OCI-LY7 (cell line): Measurements from ENCODE around the gene GNAQ. TPM values are rescaled to one million over a fixed set of nuclear protein-coding genes. Genes with fewer than 3 reads are reported as not detected.

Source experiments
- BruUV-seq: library from RNA; stranded (reverse); fragments of 400-500 nt; replicated peaks from 2 replicates; lab custom pipeline; 2021; lab: Mats Ljungman, UMichigan
- CTCF ChIA-PET: fragments of 300-600 bp; sonication (Branson Sonifier 250); formaldehyde crosslinking; loops from one replicate; lab custom pipeline; 2022; ENCODE audit warnings: antibody characterized with exemption; ENCODE audit not compliant: unreplicated experiment; lab: Charles Lee
- POLR2A ChIA-PET: fragments of 300-600 bp; sonication (Branson Sonifier 250); formaldehyde crosslinking; loops from one replicate; lab custom pipeline; 2022; ENCODE audit warnings: antibody characterized with exemption; lab: Charles Lee
- DNase-seq: peaks from one replicate; pipeline ENCODE4 v3.0.0-alpha.2; 2015; ENCODE audit warnings: low spot score
- H2AFZ ChIP-seq: fragments of 200-600 bp; sonication (generic), shearing (Covaris generic); 2 replicates; pipeline ENCODE4 v1.6.1; 2014; ENCODE audit warnings: mild to moderate bottlenecking, antibody characterized with exemption, low read length, moderate library complexity
- H3K27ac ChIP-seq: fragments of 200-600 bp; sonication (generic); 2 replicates; pipeline ENCODE4 v1.5.1; 2014; ENCODE audit warnings: mixed run types, low read depth, mild to moderate bottlenecking, moderate library complexity, low read length, inconsistent platforms; ENCODE audit not compliant: poor library complexity, severe bottlenecking
- H3K36me3 ChIP-seq: fragments of 200-600 bp; sonication (generic); 2 replicates; pipeline ENCODE4 v1.6.1; 2014; ENCODE audit warnings: mild to moderate bottlenecking, antibody characterized with exemption, low read length, moderate library complexity, mixed read lengths; ENCODE audit not compliant: insufficient read depth
- H3K4me1 ChIP-seq: fragments of 200-600 bp; sonication (generic); 2 replicates; pipeline ENCODE4 v1.5.1; 2014; ENCODE audit warnings: mild to moderate bottlenecking, low read length; ENCODE audit not compliant: insufficient read depth, poor library complexity, severe bottlenecking
- H3K4me2 ChIP-seq: fragments of 200-600 bp; sonication (generic); 2 replicates; pipeline ENCODE4 v1.6.1; 2014; ENCODE audit warnings: mild to moderate bottlenecking, low read length
- H3K4me3 ChIP-seq: fragments of 200-600 bp; sonication (generic); 2 replicates; pipeline ENCODE4 v1.5.1; 2014; ENCODE audit warnings: mild to moderate bottlenecking, low read depth, low read length; ENCODE audit not compliant: poor library complexity, severe bottlenecking
- H3K79me2 ChIP-seq: fragments of 200-600 bp; sonication (generic); 2 replicates; pipeline ENCODE4 v1.6.1; 2016; ENCODE audit warnings: low read depth, mild to moderate bottlenecking, low read length, moderate library complexity, mixed read lengths; ENCODE audit not compliant: insufficient read depth
- H3K9me2 ChIP-seq: fragments of 200-600 bp; sonication (generic); 2 replicates; pipeline ENCODE4 v1.6.1; 2016; ENCODE audit warnings: mild to moderate bottlenecking, low read length, mixed read lengths; ENCODE audit not compliant: insufficient read depth
- H3K9me3 ChIP-seq: fragments of 200-600 bp; sonication (generic); 2 replicates; pipeline ENCODE4 v1.6.1; 2014; ENCODE audit warnings: mild to moderate bottlenecking, mixed run types, low read length, mixed read lengths
- H4K20me1 ChIP-seq: fragments of 200-600 bp; sonication (generic); 2 replicates; pipeline ENCODE4 v1.6.1; 2014; ENCODE audit warnings: mild to moderate bottlenecking, antibody characterized with exemption, low read length, moderate library complexity, mixed read lengths; ENCODE audit not compliant: insufficient read depth
- CTCF ChIP-seq: fragments of 200-600 bp; sonication (generic); conservative IDR thresholded peaks from 2 replicates; pipeline ENCODE4 v1.5.1; 2014; ENCODE audit warnings: mild to moderate bottlenecking, antibody characterized with exemption, low read length, moderate library complexity, mixed read lengths
- EZH2phosphoT487 ChIP-seq: fragments of 200-600 bp; sonication (generic); IDR thresholded peaks from 2 replicates; pipeline ENCODE4 v1.6.1; 2018; ENCODE audit warnings: low read depth, borderline replicate concordance, mild to moderate bottlenecking, mixed run types, antibody characterized with exemption, low read length, moderate library complexity, mixed read lengths
- intact Hi-C: fragments of 100-400 bp; cut with micrococcal nuclease; formaldehyde crosslinking; loops from one replicate; pipeline ENCODE4 v1.10.0; 2022; ENCODE audit not compliant: unreplicated experiment
- total RNA-seq, 2 experiments: library from RNA; depleted of rRNA in 1 of 2; stranded (reverse); fragments of >200 nt in 1 of 2; shearing (Covaris generic) in 1 of 2; gene quantifications; 2 replicates each; pipeline ENCODE4 v1.2.3, GENCODE V29; 2014 to 2022

The GNAQ gene
- total RNA-seq, 2 experiments from 2014 or later, result not detected

GRCh38 chr9:77877976-77878375 lies 153.6 kb downstream of the GNAQ start:
- Histone ChIP-seq H4K20me1 (no peaks in the 10 kb centered on the region), H3K9me3 (no peaks in the 10 kb centered on the region), H3K4me1 (no peaks in the 10 kb centered on the region), H3K4me3 (no peak overlapping the region), H3K79me2 (no peaks in the 10 kb centered on the region; the same call in 1 of the 2 replicates), H3K9me2 (no peaks in the 10 kb centered on the region), H3K36me3 (no peaks in the 10 kb centered on the region), H3K4me2 (no peak overlapping the region), H3K27ac (no peak overlapping the region), H2AFZ (no peak overlapping the region)
- DNase-seq, result no peak
- POLR2A ChIA-PET, result no interaction called here
- BruUV-seq, result no TSS peak
- intact Hi-C loops, result no loop called here
- CTCF ChIA-PET, result no interaction called here
- no peak for TF ChIP-seq EZH2phosphoT487
- TF ChIP-seq CTCF, result no peak

DNA sequence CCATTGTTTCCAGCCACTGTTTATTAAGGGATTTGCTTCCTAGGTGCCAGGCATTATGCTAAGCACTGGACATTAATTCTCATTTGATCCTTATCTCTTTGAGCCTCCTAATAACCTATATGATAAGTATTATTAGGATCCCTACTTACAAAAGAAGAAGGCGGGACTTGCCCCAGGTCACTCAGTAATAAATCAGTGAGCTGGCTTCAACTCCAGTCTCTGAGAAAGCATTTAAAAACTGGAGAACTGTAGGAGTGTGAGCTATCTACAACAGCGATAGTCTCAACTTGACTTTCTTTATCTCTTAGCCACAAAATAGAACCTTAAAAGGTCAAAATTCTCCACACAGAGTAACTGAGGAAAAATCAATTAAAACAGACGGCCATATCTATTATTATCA lies 155.0 kb downstream of the GNAQ start:
- H3K9me2 ChIP-seq, result no peaks in the 10 kb centered on the region
- BruUV-seq, result no TSS peak
- H3K36me3 ChIP-seq, result no peaks in the 10 kb centered on the region
- ChIA-PET CTCF (no interaction called here), POLR2A (interaction anchor here (1.4 kb wide), 1 partner anchor 19 kb away, joined by 3 read pairs; no protein-coding TSS in a partner anchor)
- no peak overlapping the region for H3K4me2 ChIP-seq
- no peak overlapping the region for H3K4me3 ChIP-seq
- H4K20me1 ChIP-seq, result no peaks in the 10 kb centered on the region
- TF ChIP-seq CTCF, result no peak
- TF ChIP-seq EZH2phosphoT487, result no peak
- no peaks in the 10 kb centered on the region for H3K9me3 ChIP-seq
- no peak overlapping the region for H2AFZ ChIP-seq
- H3K27ac ChIP-seq, result no peak overlapping the region
- no peaks in the 10 kb centered on the region for H3K4me1 ChIP-seq
- no peaks in the 10 kb centered on the region for H3K79me2 ChIP-seq
- DNase-seq, result no peak
- intact Hi-C loops, result no loop called here

DNA sequence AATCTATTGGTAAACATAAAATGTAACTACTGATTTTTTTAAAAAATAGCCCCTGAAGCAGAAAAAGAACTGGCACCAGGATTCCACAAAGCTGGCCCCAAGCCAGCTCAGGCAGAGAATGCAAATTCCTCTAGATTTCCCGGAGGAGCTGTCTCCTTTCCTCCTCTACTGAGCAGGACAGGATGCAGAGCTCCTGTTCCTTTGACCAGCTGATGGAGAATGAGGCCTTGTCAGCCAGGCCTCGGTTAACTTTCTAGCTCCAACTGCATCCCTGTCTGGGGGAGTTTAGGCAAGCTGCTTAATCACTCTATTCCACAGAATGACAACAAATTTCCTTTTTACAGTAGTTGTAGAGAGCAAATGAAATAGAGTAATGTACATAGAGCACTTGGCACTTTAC lies 155.5 kb downstream of the GNAQ start:
- ChIA-PET POLR2A (interaction anchor here (1.4 kb wide), 1 partner anchor 18 kb away, joined by 3 read pairs; no protein-coding TSS in a partner anchor), CTCF (no interaction called here)
- no TSS peak for BruUV-seq
- no peak overlapping the region for H3K4me2 ChIP-seq
- no peak for DNase-seq
- intact Hi-C loops, result no loop called here
- H3K36me3 ChIP-seq, result no peaks in the 10 kb centered on the region
- H3K27ac ChIP-seq, result no peak overlapping the region
- no peak overlapping the region for H3K4me3 ChIP-seq
- H3K79me2 ChIP-seq, result no peaks in the 10 kb centered on the region
- H4K20me1 ChIP-seq, result no peaks in the 10 kb centered on the region
- no peak overlapping the region for H2AFZ ChIP-seq
- H3K9me2 ChIP-seq, result no peaks in the 10 kb centered on the region
- no peak for TF ChIP-seq CTCF
- TF ChIP-seq EZH2phosphoT487, result no peak
- no peaks in the 10 kb centered on the region for H3K4me1 ChIP-seq
- no peaks in the 10 kb centered on the region for H3K9me3 ChIP-seq
